GM18868 (cell line): Measurements from ENCODE around the gene SLN.
A peak's percentile ranks its signal among the peaks of the same experiment; 100 is the strongest.

Experiments used
- ATAC-seq: cut with Tn5 transposase; IDR thresholded peaks from one replicate; pipeline ENCODE4 v1.9.1; 2021; ENCODE audit warnings: mild to moderate bottlenecking, moderate library complexity; ENCODE audit not compliant: unreplicated experiment

SLN gene

GRCh38 chr11:107719557-107720302 lies 7.9 kb upstream of the SLN start:
- ATAC-seq: no peak

DNA sequence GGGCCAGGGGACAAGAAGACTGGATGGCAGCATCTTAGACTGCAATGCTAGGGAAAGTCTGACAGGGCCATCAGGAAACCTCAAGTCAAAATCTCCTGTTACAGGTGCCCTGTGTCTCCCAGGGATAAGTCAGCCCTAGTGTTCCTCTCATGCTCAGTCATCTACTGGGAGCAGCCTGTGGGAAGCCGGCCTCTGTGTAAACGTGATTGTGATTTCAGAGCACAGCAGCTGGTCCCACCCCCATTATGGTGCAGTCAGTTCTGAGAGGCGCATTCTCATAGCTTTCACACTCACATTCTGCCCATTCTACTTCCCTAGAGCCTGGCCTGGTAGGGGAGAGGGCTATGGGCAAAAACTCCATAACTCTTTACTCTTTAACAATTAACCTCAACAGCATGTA lies 7.2 kb upstream of the SLN start:
- ATAC-seq: no peak

- ATAC-seq: no peak
These were observed 5.2 kb upstream of the SLN start for GRCh38 chr11:107716884-107717532.

DNA sequence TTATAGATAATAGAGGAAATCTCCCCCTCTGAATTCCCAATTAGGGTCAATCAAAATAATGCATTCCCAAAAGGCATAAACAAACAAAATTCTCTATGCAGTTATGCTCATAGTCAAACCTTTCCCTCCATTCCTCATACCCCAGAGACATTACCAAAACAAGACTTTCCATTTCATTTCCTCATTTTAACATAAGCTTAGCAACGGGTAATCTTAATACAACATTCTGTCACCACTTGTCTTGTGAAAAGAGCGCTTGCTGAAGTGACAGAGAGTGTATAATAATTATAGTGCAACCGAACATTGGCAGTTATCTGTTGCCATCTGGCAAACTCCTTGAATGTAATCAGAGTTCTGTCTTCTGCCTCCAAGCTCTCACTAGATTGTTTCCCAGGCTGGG lies 1.2 kb upstream of the SLN start:
- ATAC-seq: peak; percentile 70

DNA sequence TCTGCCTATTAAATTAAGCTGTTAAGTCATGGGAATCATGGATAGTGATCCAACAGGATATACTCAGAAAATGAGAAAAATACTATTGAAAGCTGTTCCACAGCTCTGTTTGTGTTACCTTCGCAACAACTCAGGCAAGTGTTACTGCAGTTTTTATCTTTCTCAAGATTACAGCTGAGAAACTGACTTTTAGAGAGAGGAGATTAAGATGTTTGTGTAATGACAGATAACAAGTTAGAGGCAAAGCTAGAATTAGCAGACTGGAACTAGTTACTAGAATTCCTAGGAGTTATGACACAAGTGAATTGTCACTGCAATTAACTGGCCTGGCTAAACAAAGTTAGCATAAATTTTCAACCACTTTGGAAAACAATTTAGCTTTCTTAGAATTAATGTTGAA lies 1.6 kb downstream of the SLN start:
- no peak for ATAC-seq

DNA sequence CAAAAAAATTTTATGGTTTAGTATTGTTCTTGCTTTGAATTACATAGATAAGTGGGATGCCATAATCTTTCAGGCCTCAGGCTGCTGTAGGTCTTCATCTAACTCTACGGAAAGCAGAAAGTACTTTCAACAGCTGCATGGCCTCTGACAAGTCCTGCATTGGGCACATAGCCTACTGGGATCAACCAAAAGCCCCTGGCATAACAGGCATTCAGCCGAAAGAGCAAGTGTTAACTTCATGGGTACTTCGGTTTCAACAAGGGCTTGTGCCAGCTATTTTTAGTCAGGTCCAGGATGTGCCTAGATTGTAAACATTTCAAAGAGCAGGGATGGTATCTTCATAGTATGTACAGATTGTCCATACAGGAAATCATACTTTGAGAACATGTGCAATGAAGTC lies 3.1 kb downstream of the SLN start:
- ATAC-seq: no peak

DNA sequence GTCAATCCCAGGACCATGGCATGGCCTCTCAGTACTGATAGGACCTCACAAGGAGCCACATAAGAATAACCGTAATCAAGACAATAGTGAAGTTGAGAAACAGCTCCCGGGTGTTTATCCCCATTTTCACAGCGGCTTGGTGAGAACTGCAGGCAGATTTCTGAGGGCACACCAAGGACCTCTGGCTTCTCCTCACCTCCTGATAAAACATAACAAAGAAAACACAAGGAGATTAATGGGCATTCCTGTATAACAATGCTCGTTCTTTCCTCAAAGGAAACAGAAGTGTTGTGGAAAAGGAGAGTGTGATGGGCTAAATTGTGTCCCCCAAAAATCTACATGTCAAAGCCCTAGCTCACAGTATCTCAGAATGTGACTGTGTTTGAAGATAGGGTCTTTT lies 4.0 kb downstream of the SLN start:
- ATAC-seq: no peak

- no peak for ATAC-seq
These were observed 4.6 kb downstream of the SLN start for GRCh38 chr11:107707215-107707671.

GRCh38 chr11:107706531-107706930 lies 5.3 kb downstream of the SLN start:
- ATAC-seq: no peak

GRCh38 chr11:107705027-107705426 lies 6.8 kb downstream of the SLN start:
- ATAC-seq: no peak

- no peak for ATAC-seq
These were observed 7.4 kb downstream of the SLN start for GRCh38 chr11:107704451-107704850.

DNA sequence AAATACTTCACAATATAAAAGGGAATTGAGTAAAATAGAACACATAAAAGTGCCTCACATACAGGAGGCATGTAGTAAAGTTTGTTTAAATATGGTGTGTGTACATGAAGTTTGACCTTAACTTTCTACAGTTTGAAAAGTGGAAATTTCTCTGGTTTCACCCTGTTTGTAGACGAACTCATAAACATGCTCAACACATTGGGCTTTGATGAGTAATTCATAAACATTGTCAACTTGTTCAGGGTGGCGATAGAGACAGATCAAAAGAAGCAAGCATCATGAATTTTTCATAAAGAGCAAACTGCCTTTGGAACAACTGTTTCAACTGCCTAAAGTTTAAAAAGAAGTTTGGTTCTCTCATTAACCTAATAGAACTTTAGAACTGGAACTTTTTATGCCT lies 9.1 kb downstream of the SLN start:
- no peak for ATAC-seq

- ATAC-seq: no peak
These were observed 9.7 kb downstream of the SLN start for GRCh38 chr11:107702109-107702660.

GRCh38 chr11:107699371-107700285 lies 12.2 kb downstream of the SLN start:
- no peak for ATAC-seq

DNA sequence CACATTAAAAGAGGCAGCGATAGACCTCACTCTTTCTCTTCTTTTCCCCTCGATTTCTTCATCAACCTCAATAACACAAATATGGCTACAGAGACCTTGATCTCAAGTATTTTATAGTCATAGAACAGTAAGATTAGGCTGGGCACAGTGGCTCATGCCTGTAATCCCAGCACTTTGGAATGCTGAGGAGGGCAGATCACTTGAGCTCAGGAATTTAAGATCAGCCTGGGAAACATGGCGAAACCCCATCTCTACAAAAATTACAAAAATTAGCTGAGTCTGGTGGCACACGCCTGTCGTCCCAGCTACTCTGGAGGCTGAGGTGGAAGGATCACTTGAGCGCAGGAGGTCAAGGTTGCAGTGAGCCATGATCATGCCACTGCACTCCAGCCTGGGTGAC lies 14.6 kb downstream of the SLN start:
- ATAC-seq: no peak

DNA sequence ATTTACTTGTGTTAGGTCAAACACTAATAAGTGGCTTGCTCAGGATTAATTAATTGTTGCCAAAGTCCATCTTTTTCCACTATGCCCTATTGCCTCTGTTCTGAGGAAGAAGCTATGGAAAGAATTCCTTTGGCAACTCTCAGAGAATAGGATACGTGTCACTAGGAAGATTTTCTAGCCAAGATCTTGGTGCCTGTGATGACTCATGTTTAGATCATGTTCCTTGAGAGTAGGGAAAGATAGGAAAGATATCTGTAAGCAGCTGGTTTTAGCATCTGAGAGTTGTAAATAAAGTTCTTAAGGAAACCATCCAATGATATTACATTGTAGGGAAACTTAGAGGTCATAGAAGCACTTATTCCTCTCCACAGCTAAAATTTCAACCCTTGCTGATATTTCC lies 15.7 kb downstream of the SLN start:
- no peak for ATAC-seq

GRCh38 chr11:107695446-107695845 lies 16.4 kb downstream of the SLN start:
- ATAC-seq: no peak

- ATAC-seq: no peak
These were observed 20.7 kb downstream of the SLN start for GRCh38 chr11:107691000-107691750.

GRCh38 chr11:107689317-107690202 lies 22.3 kb downstream of the SLN start:
- peak; percentile 91 for ATAC-seq
